Activated T-helper 1 cell treated with anti-CD3 and anti-CD28 coated beads, Interleukin-2, amount 50 U/mL, for 16 hours (primary cell): ENCODE data around the gene GYPE.
"Not testable (repeated sequence)": the region's sequence is repeated elsewhere in the genome, so short reads cannot be mapped to it uniquely, and the experiment has no call there.

Experiments
- DNase-seq, 2 donors: peaks; one replicate each; pipeline ENCODE4 v3.0.0-alpha.2; 2020; ENCODE audit warnings: low read depth in 1 of 2, low spot score in 1 of 2

The GYPE gene

GRCh38 chr4:143870523-143871268, 34.7 kb downstream of the GYPE start:
- not testable (repeated sequence) for DNase-seq

- DNase-seq, result not testable (repeated sequence)
Measured at GRCh38 chr4:143869925-143870324, 35.4 kb downstream of the GYPE start.

GRCh38 chr4:143862716-143863115, 42.6 kb downstream of the GYPE start:
- DNase-seq, result not testable (repeated sequence)

- no peak for DNase-seq
Measured at GRCh38 chr4:143858456-143858855, 46.9 kb downstream of the GYPE start.

- not testable (repeated sequence) for DNase-seq
Measured at GRCh38 chr4:143857391-143858336, 47.7 kb downstream of the GYPE start.

GRCh38 chr4:143856017-143856557, 49.3 kb downstream of the GYPE start:
- not testable (repeated sequence) for DNase-seq

DNA sequence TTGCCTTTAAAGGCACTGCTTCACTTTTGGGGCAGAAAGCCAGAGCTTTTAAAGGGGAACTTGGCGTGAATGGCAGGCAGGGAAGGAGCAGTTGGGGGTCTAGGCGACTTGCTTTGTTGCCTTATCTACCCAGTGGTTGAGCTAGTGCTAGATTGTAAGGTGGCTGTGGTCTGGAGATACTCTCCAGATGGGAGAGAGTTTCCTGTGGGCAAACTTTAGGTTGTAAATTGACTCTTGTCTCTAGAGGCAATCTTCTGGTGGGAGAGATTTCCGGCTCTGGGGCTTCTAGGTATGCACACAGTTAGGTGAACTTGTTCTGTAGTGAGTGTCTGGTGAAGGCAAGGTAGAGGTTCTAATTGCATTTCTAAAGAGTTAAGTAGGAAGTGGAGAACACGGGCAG, 50.7 kb downstream of the GYPE start:
- not testable (repeated sequence) for DNase-seq

- DNase-seq, result not testable (repeated sequence)
Measured at GRCh38 chr4:143849296-143849695, 56.1 kb downstream of the GYPE start.

DNA sequence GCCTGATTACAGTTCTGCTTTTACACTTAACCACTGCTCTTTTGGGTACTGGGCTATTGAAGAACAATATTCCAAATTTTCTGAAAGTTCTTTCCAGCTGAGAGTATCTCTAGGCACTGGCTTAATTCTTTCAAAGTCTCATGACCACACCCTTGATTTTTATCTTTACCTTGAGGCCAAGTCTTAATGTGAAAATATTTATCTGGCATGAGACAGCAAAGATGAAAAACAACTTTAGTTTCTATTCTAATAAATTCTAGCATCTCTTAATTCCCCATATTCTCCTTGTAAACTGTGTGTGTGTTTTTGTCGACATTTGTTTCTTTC, 61.9 kb downstream of the GYPE start:
- DNase-seq, result not testable (repeated sequence)

DNA sequence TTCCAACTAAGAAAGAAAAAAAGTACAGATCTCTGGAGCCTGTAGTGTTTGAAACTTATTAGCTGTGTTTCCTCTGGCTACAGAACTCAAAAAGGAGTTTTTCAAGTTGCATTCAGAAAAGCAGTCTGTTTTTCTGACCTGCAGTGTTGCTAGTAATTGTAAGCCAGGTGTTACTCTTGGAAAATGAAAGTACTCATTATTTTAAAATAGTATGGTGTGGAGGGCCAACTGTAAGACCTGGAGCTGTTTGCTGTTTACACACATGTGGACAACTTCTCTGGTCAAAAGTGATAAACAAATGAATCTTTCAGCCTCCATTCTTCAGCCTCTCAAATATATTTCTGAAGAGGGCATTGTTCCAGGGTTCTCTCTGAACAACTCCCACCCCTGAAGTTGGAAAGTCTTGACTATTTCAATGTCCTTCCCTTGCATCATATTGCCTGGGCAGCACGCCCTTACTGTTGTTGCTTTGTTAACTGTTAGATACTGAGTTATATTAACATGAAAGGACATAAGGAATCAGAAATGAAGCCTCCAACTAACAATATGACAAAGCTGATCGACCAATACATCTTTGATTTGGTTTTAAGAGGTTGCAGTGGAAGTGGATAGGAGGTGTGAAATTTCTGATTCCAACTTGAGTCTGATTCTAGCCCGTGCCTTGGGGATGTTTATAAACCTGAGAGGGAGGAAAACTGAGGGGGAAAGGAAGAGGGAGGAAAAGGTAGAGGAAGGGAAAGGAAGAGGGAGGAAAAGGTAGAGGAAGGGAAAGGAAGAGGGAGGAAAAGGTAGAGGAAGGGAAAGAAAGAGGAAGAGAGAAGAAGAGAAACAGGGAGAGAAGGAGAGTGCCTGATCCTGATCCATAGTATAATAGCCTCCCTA, 62.5 kb downstream of the GYPE start:
- not testable (repeated sequence) for DNase-seq

DNA sequence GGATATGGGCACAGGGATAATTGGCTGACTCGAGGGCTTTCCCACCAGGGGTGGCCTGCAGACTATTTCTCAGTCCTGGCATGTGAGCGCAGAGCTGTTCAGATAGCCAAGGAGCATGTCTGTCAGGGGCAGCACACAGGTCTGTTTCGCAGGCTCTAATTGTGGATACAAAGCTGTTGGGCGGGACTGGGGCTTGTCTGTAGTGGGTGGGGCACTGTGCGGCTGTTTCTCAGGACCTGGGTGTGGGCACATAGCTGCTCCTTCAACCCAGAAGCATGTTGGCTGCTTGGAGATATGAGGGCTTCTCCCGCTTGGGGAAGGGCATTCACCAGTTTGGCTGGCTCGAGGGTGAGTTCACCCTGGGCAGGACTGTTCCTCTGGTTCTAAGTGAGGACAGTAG, 65.9 kb downstream of the GYPE start:
- not testable (repeated sequence) for DNase-seq

DNA sequence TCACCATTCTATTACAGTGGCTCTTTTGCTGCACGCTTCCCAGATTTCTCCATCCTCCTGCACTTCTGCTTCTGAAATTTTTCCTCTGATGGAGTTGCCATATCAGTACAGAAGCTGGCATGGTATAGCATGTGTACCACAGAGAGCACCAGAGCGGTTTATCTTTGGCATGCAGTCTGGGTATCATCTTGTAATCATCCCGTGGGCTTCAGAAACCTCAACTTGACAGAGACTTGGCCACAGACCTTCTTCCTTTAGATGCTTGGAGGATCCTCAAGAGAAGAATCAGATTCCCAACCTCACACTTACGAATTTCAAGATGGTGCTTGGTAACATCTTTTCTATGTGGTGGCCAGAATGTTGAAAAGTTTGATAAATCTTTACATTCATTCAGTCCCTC, 71.2 kb downstream of the GYPE start:
- not testable (repeated sequence) for DNase-seq

DNA sequence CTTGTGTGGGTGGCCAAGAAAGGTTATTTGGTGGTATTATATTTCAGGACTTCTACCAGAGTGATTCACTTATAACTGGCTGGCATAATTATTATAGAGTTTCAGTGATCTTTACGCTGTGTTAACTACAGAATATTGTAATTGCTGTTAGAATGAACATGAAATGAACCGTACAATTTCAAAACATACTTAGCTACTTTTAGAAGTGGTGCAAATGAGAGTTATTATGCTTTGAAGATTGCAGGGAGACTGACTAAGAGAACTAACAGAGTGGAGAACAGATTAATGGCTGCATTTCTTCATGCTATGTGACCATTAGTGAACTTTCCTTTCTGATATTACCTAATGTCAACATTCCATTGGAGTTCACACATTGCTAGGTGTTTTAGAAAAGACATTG, 71.7 kb downstream of the GYPE start:
- not testable (repeated sequence) for DNase-seq

- not testable (repeated sequence) for DNase-seq
Measured at GRCh38 chr4:143830576-143830975, 74.8 kb downstream of the GYPE start.

DNA sequence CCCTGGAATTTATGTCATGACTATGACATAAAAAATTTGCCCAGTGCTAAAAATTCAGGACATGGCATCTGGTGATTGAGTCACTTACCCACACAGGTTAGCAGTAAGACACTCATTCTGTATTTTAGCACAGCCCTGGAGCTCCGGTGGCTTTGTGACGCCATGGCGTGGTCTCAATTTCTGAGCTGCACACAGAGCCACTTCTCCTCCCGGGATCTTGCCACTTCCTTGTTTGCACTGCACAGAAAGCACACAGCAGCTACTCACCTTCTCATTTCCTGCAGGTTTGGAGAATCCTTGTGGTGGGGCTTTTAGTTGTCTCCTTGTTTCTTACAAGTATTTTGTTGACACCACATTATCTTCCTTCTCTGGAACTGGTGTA, 76.1 kb downstream of the GYPE start:
- not testable (repeated sequence) for DNase-seq
